ENCODE data around the gene MCTP2.

Gene MCTP2

GRCh38 chr15:94354655-94355054 lies 123.3 kb downstream of the MCTP2 start:
- no peak for DNase-seq (ENCODE audit: low read depth, low spot score)
- Histone ChIP-seq H3K9ac (ENCODE audit: insufficient read length, low read depth) (no peak overlapping the region), H3K9me3 (ENCODE audit: insufficient read depth, low read length) (no peaks in the 10 kb centered on the region), H3K4me1 (ENCODE audit: insufficient read depth, insufficient read length) (no peaks in the 10 kb centered on the region), H3K36me3 (ENCODE audit: insufficient read depth, insufficient read length, low read length) (no peaks in the 10 kb centered on the region), H3K4me3 (ENCODE audit: insufficient read length, low read depth) (no peak overlapping the region), H3K27me3 (ENCODE audit: insufficient read depth, insufficient read length) (no peaks in the 10 kb centered on the region)
- TF ChIP-seq SUZ12 (IDR thresholded peaks at IDR 0.05; ENCODE audit: extremely low read depth, insufficient read depth, insufficient read length) (no peak), YY1 (IDR thresholded peaks at IDR 0.05; ENCODE audit: insufficient read depth, insufficient read length) (no peak), ZNF274 (IDR thresholded peaks at IDR 0.05; ENCODE audit: low read depth, low read length) (no peak)

GRCh38 chr15:94359716-94360115 lies 128.4 kb downstream of the MCTP2 start:
- no peak for DNase-seq (ENCODE audit: low read depth, low spot score)
- Histone ChIP-seq H3K9me3 (ENCODE audit: insufficient read depth, low read length) (no peaks in the 10 kb centered on the region), H3K4me3 (ENCODE audit: insufficient read length, low read depth) (no peak overlapping the region), H3K27me3 (ENCODE audit: insufficient read depth, insufficient read length) (no peaks in the 10 kb centered on the region), H3K36me3 (ENCODE audit: insufficient read depth, insufficient read length, low read length) (no peaks in the 10 kb centered on the region), H3K9ac (ENCODE audit: insufficient read length, low read depth) (no peak overlapping the region), H3K4me1 (ENCODE audit: insufficient read depth, insufficient read length) (no peaks in the 10 kb centered on the region)
- TF ChIP-seq SUZ12 (IDR thresholded peaks at IDR 0.05; ENCODE audit: extremely low read depth, insufficient read depth, insufficient read length) (no peak), ZNF274 (IDR thresholded peaks at IDR 0.05; ENCODE audit: low read depth, low read length) (no peak), YY1 (IDR thresholded peaks at IDR 0.05; ENCODE audit: insufficient read depth, insufficient read length) (no peak)

- TF ChIP-seq ZNF274 (IDR thresholded peaks at IDR 0.05; ENCODE audit: low read depth, low read length): no peak
- no peak for TF ChIP-seq YY1 (IDR thresholded peaks at IDR 0.05; ENCODE audit: insufficient read depth, insufficient read length)
- no peak for TF ChIP-seq SUZ12 (IDR thresholded peaks at IDR 0.05; ENCODE audit: extremely low read depth, insufficient read depth, insufficient read length)
- H3K9me3 ChIP-seq (ENCODE audit: insufficient read depth, low read length): no peaks in the 10 kb centered on the region
- no peaks in the 10 kb centered on the region for H3K27me3 ChIP-seq (ENCODE audit: insufficient read depth, insufficient read length)
- H3K9ac ChIP-seq (ENCODE audit: insufficient read length, low read depth): no peak overlapping the region
- H3K4me3 ChIP-seq (ENCODE audit: insufficient read length, low read depth): no peak overlapping the region
- no peaks in the 10 kb centered on the region for H3K36me3 ChIP-seq (ENCODE audit: insufficient read depth, insufficient read length, low read length)
- DNase-seq (ENCODE audit: low read depth, low spot score): no peak
- no peaks in the 10 kb centered on the region for H3K4me1 ChIP-seq (ENCODE audit: insufficient read depth, insufficient read length)
Observed at GRCh38 chr15:94360251-94360685, 128.9 kb downstream of the MCTP2 start.

DNA sequence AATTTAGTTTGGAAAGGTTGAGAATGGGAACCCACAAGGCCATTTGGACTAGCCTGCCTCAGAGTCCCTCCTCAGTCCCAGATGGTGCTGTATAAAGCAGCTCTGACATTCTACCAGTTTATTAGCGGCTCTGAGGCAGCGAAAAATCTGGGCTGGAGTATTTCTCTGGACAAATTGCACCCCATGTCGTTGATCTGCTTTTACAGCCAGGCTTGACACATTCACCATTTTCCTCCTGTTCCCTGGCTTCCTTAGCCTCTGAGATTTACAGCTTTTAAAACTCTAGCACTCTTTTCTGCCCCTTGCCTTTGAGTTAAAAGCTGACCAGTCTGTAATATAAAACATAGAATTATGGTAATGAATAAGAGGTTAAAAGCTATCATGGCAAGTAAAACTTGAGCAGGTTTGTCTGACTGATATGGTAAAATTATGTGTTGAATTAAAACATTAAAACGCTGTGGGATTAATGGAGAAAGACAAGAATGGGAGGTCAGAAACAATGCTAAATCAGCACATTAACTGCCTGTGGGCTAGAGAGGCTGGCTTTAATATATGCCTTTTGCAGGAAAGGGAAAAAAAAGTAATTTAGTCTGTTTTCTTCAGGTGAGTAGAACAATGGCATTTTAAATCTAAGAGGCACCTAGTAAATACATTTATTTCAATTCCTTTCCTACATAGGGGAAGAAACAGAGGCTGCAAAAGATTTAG lies 131.2 kb downstream of the MCTP2 start:
- no peak for TF ChIP-seq ZNF274 (IDR thresholded peaks at IDR 0.05; ENCODE audit: low read depth, low read length)
- TF ChIP-seq YY1 (IDR thresholded peaks at IDR 0.05; ENCODE audit: insufficient read depth, insufficient read length): no peak
- TF ChIP-seq SUZ12 (IDR thresholded peaks at IDR 0.05; ENCODE audit: extremely low read depth, insufficient read depth, insufficient read length): no peak
- Histone ChIP-seq H3K9me3 (ENCODE audit: insufficient read depth, low read length) (no peaks in the 10 kb centered on the region), H3K36me3 (ENCODE audit: insufficient read depth, insufficient read length, low read length) (no peaks in the 10 kb centered on the region), H3K4me1 (ENCODE audit: insufficient read depth, insufficient read length) (no peaks in the 10 kb centered on the region), H3K4me3 (ENCODE audit: insufficient read length, low read depth) (no peak overlapping the region), H3K27me3 (ENCODE audit: insufficient read depth, insufficient read length) (no peaks in the 10 kb centered on the region), H3K9ac (ENCODE audit: insufficient read length, low read depth) (no peak overlapping the region)
- DNase-seq (ENCODE audit: low read depth, low spot score): no peak

DNA sequence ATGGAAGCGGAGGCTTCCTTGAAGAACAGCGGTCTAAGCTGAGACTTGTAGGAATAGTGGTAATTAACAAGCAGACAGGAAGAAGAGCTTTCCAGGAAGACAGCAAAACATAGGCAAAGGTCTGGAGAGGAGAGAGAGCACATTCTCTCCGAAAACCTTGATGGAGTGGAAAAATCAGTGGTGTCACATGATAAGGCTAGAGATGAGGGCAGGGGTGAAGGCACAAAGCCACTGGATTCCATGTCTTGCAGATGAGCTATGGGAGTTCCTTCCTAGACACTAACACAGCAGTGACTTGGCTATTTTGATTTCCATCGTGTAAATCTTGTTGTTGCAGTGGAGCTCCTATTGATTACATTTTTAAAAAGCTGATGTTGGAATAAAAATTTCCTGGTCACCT lies 132.0 kb downstream of the MCTP2 start:
- H3K4me3 ChIP-seq (ENCODE audit: insufficient read length, low read depth): no peak overlapping the region
- H3K9ac ChIP-seq (ENCODE audit: insufficient read length, low read depth): no peak overlapping the region
- H3K9me3 ChIP-seq (ENCODE audit: insufficient read depth, low read length): no peaks in the 10 kb centered on the region
- no peak for DNase-seq (ENCODE audit: low read depth, low spot score)
- no peak for TF ChIP-seq SUZ12 (IDR thresholded peaks at IDR 0.05; ENCODE audit: extremely low read depth, insufficient read depth, insufficient read length)
- no peak for TF ChIP-seq ZNF274 (IDR thresholded peaks at IDR 0.05; ENCODE audit: low read depth, low read length)
- TF ChIP-seq YY1 (IDR thresholded peaks at IDR 0.05; ENCODE audit: insufficient read depth, insufficient read length): no peak
- no peaks in the 10 kb centered on the region for H3K4me1 ChIP-seq (ENCODE audit: insufficient read depth, insufficient read length)
- H3K36me3 ChIP-seq (ENCODE audit: insufficient read depth, insufficient read length, low read length): no peaks in the 10 kb centered on the region
- H3K27me3 ChIP-seq (ENCODE audit: insufficient read depth, insufficient read length): no peaks in the 10 kb centered on the region

DNA sequence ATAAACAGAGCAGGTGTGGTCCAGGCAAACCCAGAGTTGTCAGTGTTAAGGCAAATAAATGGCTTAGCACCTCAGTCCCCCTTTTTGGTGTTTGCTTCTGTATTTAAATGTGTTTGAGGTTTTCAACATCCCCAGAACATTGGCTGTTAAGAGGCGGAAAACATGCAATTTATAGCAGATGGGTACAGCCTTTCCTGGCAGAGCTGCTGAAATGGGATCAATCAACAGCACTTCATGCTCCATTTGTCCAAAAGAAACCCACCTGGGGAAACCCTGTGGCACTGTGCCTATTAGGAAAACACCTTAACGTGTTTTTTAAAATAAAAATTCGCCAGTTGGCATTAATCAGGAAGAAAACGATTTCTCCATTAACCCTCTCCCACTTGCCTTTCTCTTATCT lies 135.4 kb downstream of the MCTP2 start:
- Histone ChIP-seq H3K9ac (ENCODE audit: insufficient read length, low read depth) (no peak overlapping the region), H3K4me3 (ENCODE audit: insufficient read length, low read depth) (no peak overlapping the region), H3K36me3 (ENCODE audit: insufficient read depth, insufficient read length, low read length) (no peaks in the 10 kb centered on the region), H3K9me3 (ENCODE audit: insufficient read depth, low read length) (no peaks in the 10 kb centered on the region), H3K27me3 (ENCODE audit: insufficient read depth, insufficient read length) (no peaks in the 10 kb centered on the region), H3K4me1 (ENCODE audit: insufficient read depth, insufficient read length) (no peaks in the 10 kb centered on the region)
- DNase-seq (ENCODE audit: low read depth, low spot score): no peak
- no peak for TF ChIP-seq ZNF274 (IDR thresholded peaks at IDR 0.05; ENCODE audit: low read depth, low read length)
- TF ChIP-seq SUZ12 (IDR thresholded peaks at IDR 0.05; ENCODE audit: extremely low read depth, insufficient read depth, insufficient read length): no peak
- TF ChIP-seq YY1 (IDR thresholded peaks at IDR 0.05; ENCODE audit: insufficient read depth, insufficient read length): no peak

GRCh38 chr15:94367726-94368535 lies 136.6 kb downstream of the MCTP2 start:
- Histone ChIP-seq H3K4me1 (ENCODE audit: insufficient read depth, insufficient read length) (no peaks in the 10 kb centered on the region), H3K27me3 (ENCODE audit: insufficient read depth, insufficient read length) (no peaks in the 10 kb centered on the region), H3K36me3 (ENCODE audit: insufficient read depth, insufficient read length, low read length) (no peaks in the 10 kb centered on the region), H3K9me3 (ENCODE audit: insufficient read depth, low read length) (no peaks in the 10 kb centered on the region), H3K9ac (ENCODE audit: insufficient read length, low read depth) (no peak overlapping the region), H3K4me3 (ENCODE audit: insufficient read length, low read depth) (no peak overlapping the region)
- no peak for TF ChIP-seq SUZ12 (IDR thresholded peaks at IDR 0.05; ENCODE audit: extremely low read depth, insufficient read depth, insufficient read length)
- no peak for TF ChIP-seq YY1 (IDR thresholded peaks at IDR 0.05; ENCODE audit: insufficient read depth, insufficient read length)
- no peak for TF ChIP-seq ZNF274 (IDR thresholded peaks at IDR 0.05; ENCODE audit: low read depth, low read length)
- DNase-seq (ENCODE audit: low read depth, low spot score): no peak
